GM18517 (cell line): Measurements from ENCODE around the gene PIK3C2G.

Experiments used
- ATAC-seq: cut with Tn5 transposase; IDR thresholded peaks from one replicate; pipeline ENCODE4 v1.9.1; 2021; ENCODE audit warnings: mild to moderate bottlenecking, moderate library complexity; ENCODE audit not compliant: unreplicated experiment

Gene PIK3C2G

DNA sequence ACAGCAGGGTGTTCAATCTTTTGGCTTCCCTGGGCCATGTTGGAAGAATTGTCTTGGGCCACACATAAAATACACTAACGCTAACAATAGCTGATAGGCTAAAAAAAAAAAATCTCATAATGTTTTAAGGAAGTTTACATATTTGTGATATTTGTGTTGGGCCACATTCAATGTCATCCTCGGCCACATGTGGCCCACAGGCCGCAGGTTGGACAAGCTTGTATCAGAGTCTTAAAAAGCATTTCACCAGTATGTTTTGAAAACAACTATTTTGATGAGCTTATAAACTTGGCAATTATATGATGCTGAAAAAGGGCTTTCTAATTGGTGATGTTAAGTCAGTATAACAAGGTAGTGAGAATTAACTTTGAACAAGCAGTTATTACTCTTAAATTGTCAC is 78.9 kb downstream of the PIK3C2G start:
- no peak for ATAC-seq

- no peak for ATAC-seq
Measured at GRCh38 chr12:18340786-18341185, 79.5 kb downstream of the PIK3C2G start.

DNA sequence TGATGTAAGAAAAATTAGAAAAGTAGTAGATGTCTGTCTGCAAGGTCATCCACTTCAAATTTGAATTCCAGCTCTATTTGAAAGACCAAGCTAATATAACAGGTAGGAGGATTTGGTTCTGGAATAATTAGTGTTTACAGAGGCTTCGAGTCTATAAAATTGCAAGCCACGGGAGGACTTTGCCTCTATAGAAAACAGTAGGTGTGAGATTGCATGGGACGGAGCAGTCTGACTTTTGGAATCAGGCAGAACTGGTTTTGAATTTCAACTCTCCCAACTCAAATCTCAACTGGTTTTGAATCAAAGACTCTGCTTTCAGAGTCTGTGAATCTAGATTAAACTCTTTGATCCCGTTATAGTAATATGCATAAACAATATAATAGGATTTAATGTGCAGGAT is 82.4 kb downstream of the PIK3C2G start:
- no peak for ATAC-seq

GRCh38 chr12:18345021-18345735 is 83.9 kb downstream of the PIK3C2G start:
- ATAC-seq, result no peak

DNA sequence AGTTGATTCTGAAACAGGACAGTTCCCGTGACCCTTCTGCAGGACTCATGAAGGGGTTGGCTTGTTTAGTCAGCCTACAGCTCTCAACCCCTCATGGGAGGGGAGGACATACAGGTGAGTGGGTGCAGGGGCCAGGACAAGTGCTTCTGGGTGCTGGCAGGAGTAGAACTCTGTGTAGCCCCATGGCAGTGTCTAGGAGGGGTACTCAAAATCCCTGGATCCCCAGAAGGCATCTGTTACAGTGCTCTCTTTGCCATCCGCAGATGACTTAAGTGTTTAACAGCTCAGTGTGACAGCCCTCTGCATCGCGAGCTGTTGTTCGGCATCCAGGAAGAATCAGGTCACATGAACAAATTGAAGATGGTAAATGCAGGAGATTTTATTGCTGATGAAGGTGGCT is 91.0 kb downstream of the PIK3C2G start:
- ATAC-seq, result no peak

DNA sequence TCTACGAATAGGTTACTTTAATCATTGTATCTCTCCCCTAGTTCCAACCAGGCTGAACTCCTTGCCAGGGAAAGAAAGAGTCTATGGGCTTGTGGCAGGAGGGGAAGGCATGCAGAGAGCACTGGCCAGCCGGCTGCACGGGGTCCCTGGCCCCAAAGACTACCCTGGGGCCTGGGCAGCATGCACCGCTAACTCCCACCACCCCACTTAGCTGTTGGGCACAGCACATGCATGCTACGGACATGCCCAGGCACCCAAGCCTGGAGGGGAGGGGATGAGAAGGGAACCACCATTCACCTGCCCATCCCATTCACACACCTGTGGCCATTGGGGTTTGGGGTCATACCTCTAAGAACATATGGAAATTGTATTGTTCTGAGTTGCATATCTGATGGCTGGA is 94.1 kb downstream of the PIK3C2G start:
- no peak for ATAC-seq

DNA sequence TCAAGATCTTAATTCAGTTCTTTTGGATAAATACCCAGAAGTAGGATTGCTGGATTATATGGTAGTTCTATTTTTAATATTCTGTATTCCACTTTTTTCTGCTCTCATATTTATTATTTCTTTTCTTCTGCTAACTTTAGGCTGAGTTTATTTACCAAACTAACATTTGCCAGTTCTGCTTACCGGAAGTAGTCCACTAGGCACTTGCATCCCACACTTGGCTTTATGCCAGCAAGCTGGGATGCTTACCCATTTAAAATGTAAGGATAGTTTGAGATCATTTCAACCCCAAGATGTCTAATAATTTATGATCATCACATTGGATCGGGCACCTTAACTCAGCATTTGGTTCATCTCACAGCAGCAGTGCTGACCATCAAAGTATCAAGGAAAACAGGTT is 96.8 kb downstream of the PIK3C2G start:
- no peak for ATAC-seq

- no peak for ATAC-seq
Measured at GRCh38 chr12:18358930-18359329, 97.6 kb downstream of the PIK3C2G start.

- no peak for ATAC-seq
Measured at GRCh38 chr12:18361433-18361832, 100.1 kb downstream of the PIK3C2G start.

- no peak for ATAC-seq
Measured at GRCh38 chr12:18363321-18363720, 102.0 kb downstream of the PIK3C2G start.

- no peak for ATAC-seq
Measured at GRCh38 chr12:18368594-18368993, 107.3 kb downstream of the PIK3C2G start.

DNA sequence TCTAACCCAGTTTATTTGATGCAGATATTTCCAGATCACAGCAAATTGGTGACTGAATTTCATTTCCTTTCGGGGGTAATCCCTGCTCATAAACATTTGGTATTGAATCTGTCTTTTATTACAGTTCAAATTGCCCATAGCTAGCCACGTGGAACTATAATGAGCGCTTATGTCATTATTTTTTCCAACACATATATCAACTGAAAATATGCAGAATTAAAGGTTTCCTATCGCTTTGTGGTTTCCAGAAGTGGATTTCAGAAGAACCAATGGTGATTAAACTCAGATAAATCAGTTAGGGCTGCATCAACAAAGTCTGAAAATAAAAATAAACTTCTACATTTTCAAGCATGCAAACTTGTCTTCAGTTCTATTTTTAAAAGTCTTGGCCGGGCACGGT is 111.9 kb downstream of the PIK3C2G start:
- ATAC-seq, result no peak

DNA sequence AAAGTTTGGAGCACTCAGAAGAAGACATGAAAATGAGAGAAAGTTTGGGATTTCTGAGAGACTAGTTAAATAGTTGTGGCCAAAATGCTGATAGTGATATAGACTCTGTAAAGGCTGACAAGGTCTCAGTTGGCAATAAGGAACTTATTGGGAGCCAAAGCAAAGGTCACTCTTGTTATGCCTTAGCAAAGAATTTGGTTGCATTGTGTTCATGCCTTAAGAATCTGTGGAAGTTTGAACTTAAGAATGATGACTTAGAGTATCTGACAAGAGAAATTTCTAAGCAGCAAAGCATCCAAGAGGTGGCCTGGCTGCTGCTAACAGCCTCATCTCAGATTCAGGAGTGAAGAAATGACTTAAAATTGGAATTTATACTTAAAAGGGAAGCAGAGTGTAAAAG is 113.8 kb downstream of the PIK3C2G start:
- no peak for ATAC-seq

DNA sequence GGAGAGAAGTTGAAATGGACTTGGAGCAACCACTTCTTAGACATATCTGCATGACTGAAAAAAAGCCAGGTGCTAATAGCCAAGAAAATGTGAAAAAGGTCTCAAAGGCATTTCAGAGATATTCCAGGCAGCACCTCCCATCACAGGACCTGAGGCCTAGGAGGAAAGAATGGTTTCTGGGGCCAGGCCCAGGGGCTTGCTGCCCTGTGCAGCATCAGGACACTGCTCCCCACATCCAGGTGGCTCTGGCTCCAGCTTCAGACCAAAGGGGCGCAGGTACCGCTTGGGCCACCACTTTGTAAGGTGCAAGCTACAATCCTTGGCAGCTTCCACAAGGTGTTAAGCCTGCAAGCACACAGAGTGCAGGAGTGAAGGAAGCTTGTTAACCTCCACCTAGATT is 114.3 kb downstream of the PIK3C2G start:
- ATAC-seq, result no peak

- no peak for ATAC-seq
Measured at GRCh38 chr12:18382236-18382885, 121.0 kb downstream of the PIK3C2G start.

DNA sequence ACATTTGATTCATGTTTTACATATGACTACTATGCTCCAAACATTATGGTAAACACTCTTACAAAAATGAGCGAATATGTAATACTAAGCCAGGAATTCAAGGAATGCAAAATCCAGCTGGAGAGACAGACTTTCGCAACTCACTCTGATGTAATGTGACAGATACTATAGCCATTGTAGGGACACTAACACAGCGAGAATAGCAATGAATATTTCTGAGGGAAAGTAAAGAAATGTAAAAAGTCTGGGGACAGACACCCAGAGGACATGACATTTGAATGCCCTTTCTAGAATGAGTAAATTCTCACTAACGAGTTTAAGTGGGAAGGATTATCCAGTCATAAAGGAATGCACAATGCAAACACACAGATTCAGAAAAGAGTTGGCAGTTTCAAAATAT is 121.9 kb downstream of the PIK3C2G start:
- no peak for ATAC-seq

GRCh38 chr12:18387706-18388105 is 126.4 kb downstream of the PIK3C2G start:
- no peak for ATAC-seq

GRCh38 chr12:18389820-18390219 is 128.5 kb downstream of the PIK3C2G start:
- no peak for ATAC-seq

DNA sequence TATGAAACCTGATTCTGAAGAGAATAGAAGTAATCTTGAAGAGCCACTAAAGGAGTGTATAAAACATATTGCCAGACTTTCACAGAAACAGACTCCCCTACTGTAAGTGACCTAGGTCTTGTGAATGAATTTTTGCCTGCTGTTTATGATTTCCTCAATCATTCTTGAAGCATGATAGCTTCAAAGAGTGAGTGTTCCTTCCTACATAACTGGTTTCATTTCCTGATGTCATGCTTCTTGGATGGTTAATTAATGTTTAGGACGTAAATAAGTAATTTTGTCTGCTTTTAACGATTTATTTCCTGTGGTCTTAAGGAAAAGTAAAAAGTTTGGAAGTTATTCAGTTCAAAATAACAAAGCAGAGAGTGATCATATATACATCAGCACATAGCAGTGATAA is 129.8 kb downstream of the PIK3C2G start:
- ATAC-seq, result no peak

GRCh38 chr12:18394742-18395141 is 133.4 kb downstream of the PIK3C2G start:
- no peak for ATAC-seq

- no peak for ATAC-seq
Measured at GRCh38 chr12:18400186-18400585, 138.9 kb downstream of the PIK3C2G start.

DNA sequence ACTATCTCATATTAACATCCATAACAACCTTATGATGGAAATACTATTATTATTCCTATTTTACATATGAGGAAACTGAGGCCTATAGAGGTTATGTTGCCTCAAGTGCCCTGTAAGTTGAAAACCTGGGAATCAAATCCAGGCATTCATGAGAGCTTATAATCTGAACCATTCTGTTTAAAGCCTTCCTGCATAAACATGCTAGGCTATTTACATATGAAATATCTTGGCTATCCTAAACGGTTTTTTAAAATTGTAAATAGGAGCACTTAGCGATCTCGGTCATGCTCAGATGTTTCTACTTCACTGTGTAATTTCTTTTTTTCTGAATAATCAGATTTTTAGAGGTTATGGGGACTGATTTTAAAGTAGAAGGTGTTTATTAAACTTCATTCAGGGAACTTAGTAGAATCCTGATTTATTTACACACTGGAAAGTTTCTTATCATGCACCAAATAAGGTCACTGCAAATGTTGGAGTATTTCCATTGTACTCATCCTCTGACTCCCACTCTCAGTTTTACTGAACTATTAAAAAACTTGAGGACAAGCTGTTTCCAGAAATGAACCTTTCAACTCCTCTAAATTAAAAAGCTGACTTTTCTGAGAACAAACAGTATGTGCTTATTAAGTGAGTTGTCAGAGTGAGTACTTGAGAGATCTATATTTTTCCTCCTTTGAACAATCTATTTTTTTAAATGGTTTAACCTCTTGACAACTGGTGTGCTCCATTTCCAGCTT is 141.7 kb downstream of the PIK3C2G start:
- ATAC-seq, result no peak
